Heart left ventricle (tissue), 16 donors: Measurements from ENCODE around the gene ASB1. TPM values are rescaled to one million over a fixed set of nuclear protein-coding genes. Genes with fewer than 3 reads are reported as not detected.
A peak's percentile ranks its signal among the peaks of the same experiment; 100 is the strongest.

Experiments used
- ATAC-seq, 4 donors: fragments of 200-7000 bp; cut with Tn5 transposase; one replicate each; pipeline ENCODE4 v1.9.1; 2020 to 2022; ENCODE audit warnings: moderate library complexity in 4 of 4, mild to moderate bottlenecking in 3 of 4, moderate number of reproducible peaks in 1 of 4
- DNase-seq, 5 donors: peaks; one replicate each; pipeline ENCODE4 v3.0.0-alpha.2; 2020
- H3K27ac ChIP-seq, 12 donors: fragments of 200-600 bp; sonication (generic) in 4 of 12; one replicate each; pipeline versions ENCODE4 v1.5.0 to v1.8.0; 2016 to 2022; ENCODE audit warnings: mild to moderate bottlenecking in 2 of 12
- H3K27me3 ChIP-seq, 9 donors: fragments of 200-600 bp; sonication (generic) in 2 of 9; one replicate each; pipeline versions ENCODE4 v1.5.1 to v1.8.0; 2016 to 2022; ENCODE audit warnings: mild to moderate bottlenecking in 3 of 9
- H3K36me3 ChIP-seq, 9 donors: fragments of 200-600 bp; sonication (generic) in 2 of 9; one replicate each; pipeline versions ENCODE4 v1.5.0 to v1.8.0; 2018 to 2022; ENCODE audit warnings: mild to moderate bottlenecking in 2 of 9
- H3K4me1 ChIP-seq, 12 donors: fragments of 200-600 bp; sonication (generic) in 4 of 12; one replicate each; pipeline versions ENCODE4 v1.5.0 to v1.8.0; 2016 to 2022; ENCODE audit warnings: mild to moderate bottlenecking in 3 of 12
- H3K4me3 ChIP-seq, 12 donors: fragments of 200-600 bp; sonication (generic) in 4 of 12; one replicate each; pipeline versions ENCODE4 v1.5.0 to v1.8.0; 2017 to 2022; ENCODE audit warnings: mild to moderate bottlenecking in 9 of 12, moderate library complexity in 4 of 12
- H3K9me3 ChIP-seq, 12 donors: fragments of 200-600 bp; sonication (generic) in 4 of 12; one replicate each; pipeline versions ENCODE4 v1.5.0 to v1.8.0; 2016 to 2022; ENCODE audit warnings: mild to moderate bottlenecking in 1 of 12
- POLR2A ChIP-seq, 2 donors: fragments of 450-650 bp; IDR thresholded peaks; one replicate each; pipeline ENCODE4 v1.6.1; 2017; ENCODE audit warnings: antibody characterized with exemption in 2 of 2, mild to moderate bottlenecking in 2 of 2, moderate library complexity in 2 of 2
- WGBS, 4 donors: extraction: QIAGEN DNeasy Blood & Tissue Kit in 2 of 4; methylation state at CpG; one replicate each; pipeline versions ENCODE4 v1.1.5 to v1.1.7; 2013 to 2018; 5-methylcytosine and 5-hydroxymethylcytosine counted together
- intact Hi-C, 10 donors: fragments of 100-400 bp; cut with DNase I; formaldehyde crosslinking; loops; one replicate each; pipeline versions ENCODE4 v1.11.1 to v1.14.2; 2022
- polyA plus RNA-seq, 2 donors: library from polyadenylated mRNA; stranded (reverse); fragments of 200-250 nt; gene quantifications; one replicate each; pipeline ENCODE4 v1.2.3, GENCODE V29; 2013
- total RNA-seq, 9 donors: library from RNA; depleted of rRNA in 2 of 9; stranded (reverse); fragments of >200 nt in 2 of 9; fragmentation: NEBNext Ultra II Directional in 3 of 9; extraction: Animal tissue kit (Norgen Biotek cat#: 25700) in 3 of 9; gene quantifications; one replicate each; pipeline versions ENCODE4 v1.1.0 to v1.2.4, GENCODE V29; 2016 to 2023
- TF ChIP-seq, protein P1 (sequence below), 12 donors: fragments of 200-600 bp; sonication (generic) in 4 of 12; IDR thresholded peaks; one replicate each; pipeline versions ENCODE4 v1.5.0 to v1.8.0; 2018 to 2022; ENCODE audit warnings: antibody characterized with exemption in 12 of 12, mild to moderate bottlenecking in 5 of 12
- donor health status: ischemic (EF 13 %, LVEDD 7.1; RV severe dilation, severe dysfunction).
- donor health status: healthy with polysubstance abuse.
- donor health status: DM: no; HTN: yes; CAD: no.
- donor health status: DM: no; HTN: no; CAD: no.
- donor health status: ischemic (EF 25% LVEDD 6.9; RV normal size, moderate dysfunction).
- donor health status: ischemic (EF 25% LVEDD 5.7; RV mildly dilated, moderate dysfunction).
- donor health status: healthy.
- donor health status: DM: yes; HTN: yes; CAD: no.
- donor health status: ischemic (EF 35%, LVEDD 5.7; RV mildly dilated, moderate dysfunction).
- donor health status: nonischemic (EF 11% LVEDD 7.7; RV severe dilation, severe dysfunction).
- donor health status: DM: yes; HTN: yes; CAD: no.
- donor health status: PGD.
- donor health status: ischemic (EF 29% LVEDD 5.4; RV normal size, mild dysfunction).
- donor health status: nonischemic (EF 23%, LVEDD 6.1; RV moderate dilation, normal function).

ASB1 gene
- total and polyA plus RNA-seq, 11 donors, result 31.8 to 57.5 (median 46.7) TPM

DNA sequence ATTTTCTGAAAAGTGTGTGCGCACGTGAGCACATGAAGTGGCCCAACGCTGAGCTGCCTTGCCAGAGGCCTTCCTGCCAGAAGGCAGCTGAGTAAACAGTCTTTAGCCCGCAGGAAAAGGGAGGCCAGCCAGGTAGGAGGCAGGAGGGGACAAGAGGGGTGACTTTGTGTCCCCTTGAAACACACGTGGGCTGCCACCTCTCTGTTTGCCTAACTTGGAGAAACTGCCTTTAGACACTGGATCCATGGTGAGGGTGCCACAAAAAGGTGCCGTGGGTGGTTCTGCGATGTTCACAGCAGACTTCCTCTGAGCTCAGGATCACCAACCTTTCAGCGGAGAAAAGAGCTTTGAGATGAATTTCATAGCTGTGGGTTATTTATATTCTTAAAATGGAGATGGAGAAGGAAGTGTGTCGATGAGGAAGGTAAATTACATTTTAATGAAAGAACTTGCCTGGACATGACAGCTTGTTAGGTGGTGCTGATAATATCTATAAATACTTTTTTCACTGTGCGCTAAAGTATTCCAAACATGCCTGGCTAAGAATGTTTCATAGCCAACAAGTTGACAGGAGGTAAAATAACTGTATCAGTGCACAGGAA lies 36.6 kb upstream of the ASB1 start:
- intact Hi-C loops, result no loop called here
- Histone ChIP-seq H3K27me3 (no peaks in the 10 kb centered on the region), H3K36me3 (peaks cover 0 to 8% (median 0%) of the 10 kb centered on the region in 9 donors), H3K27ac (peak overlapping the region; percentile 44 to 93 (median 78)), H3K9me3 (no peaks in the 10 kb centered on the region), H3K4me1 (peaks cover 0 to 14% (median 5%) of the 10 kb centered on the region in 12 donors), H3K4me3 (no peak overlapping the region)
- ATAC-seq, result peak; percentile 74 to 93 (median 86)
- peak in 2 of 5 donors; percentile 35 to 59 for DNase-seq
- TF ChIP-seq, protein P1, sequence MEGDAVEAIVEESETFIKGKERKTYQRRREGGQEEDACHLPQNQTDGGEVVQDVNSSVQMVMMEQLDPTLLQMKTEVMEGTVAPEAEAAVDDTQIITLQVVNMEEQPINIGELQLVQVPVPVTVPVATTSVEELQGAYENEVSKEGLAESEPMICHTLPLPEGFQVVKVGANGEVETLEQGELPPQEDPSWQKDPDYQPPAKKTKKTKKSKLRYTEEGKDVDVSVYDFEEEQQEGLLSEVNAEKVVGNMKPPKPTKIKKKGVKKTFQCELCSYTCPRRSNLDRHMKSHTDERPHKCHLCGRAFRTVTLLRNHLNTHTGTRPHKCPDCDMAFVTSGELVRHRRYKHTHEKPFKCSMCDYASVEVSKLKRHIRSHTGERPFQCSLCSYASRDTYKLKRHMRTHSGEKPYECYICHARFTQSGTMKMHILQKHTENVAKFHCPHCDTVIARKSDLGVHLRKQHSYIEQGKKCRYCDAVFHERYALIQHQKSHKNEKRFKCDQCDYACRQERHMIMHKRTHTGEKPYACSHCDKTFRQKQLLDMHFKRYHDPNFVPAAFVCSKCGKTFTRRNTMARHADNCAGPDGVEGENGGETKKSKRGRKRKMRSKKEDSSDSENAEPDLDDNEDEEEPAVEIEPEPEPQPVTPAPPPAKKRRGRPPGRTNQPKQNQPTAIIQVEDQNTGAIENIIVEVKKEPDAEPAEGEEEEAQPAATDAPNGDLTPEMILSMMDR (IDR thresholded peaks at IDR 0.05), result no peak
- TF ChIP-seq POLR2A (IDR thresholded peaks at IDR 0.05), result no peak
- 43 to 62% (median 57%) methylated on average over 10 of the region's 10 CpGs for WGBS, 4 donors

DNA sequence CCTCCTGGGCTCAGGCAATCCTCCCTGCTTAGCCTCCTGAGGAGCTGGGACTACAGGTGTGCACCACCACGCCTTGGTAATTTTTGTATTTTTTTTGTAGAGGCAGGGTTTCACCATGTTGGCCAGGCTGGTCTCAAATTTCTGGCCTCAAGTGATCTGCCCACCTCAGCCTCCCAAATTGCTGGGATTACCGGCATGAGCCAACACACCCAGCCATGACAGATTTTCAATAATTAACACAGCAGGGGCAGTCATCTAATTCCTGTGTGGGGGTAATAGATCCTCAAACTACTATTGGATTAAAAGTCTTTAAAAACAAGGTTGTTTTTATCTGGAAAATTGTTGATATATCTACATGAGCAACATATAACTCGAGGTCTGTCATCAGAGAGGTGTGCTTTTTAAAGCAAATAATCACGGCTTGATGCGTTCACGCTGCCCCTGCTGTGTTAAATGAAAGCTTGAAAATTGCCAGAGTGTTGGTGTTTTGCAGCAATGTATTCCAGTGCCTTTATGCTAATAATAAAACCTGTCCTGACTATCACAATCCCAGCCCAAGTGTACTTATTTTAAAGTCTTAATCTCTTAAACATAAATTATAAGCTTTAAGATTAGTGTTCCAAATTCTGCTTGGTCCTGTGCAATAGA lies 35.6 kb upstream of the ASB1 start:
- ATAC-seq, result no peak
- no peaks in the 10 kb centered on the region for H3K9me3 ChIP-seq
- intact Hi-C loops, result no loop called here
- no peak overlapping the region for H3K4me3 ChIP-seq
- peaks cover 0 to 14% (median 5%) of the 10 kb centered on the region in 12 donors for H3K4me1 ChIP-seq
- no peaks in the 10 kb centered on the region for H3K27me3 ChIP-seq
- H3K27ac ChIP-seq, result peak overlapping the region in 10 of 12 donors; percentile 47 to 93 (median 80)
- DNase-seq, result no peak
- WGBS, 4 donors, result 65 to 76% (median 71%) methylated on average over 6 of the region's 6 CpGs
- TF ChIP-seq, protein P1 (IDR thresholded peaks at IDR 0.05), result no peak
- TF ChIP-seq POLR2A (IDR thresholded peaks at IDR 0.05), result no peak
- peaks cover 0 to 3% (median 0%) of the 10 kb centered on the region in 9 donors for H3K36me3 ChIP-seq

DNA sequence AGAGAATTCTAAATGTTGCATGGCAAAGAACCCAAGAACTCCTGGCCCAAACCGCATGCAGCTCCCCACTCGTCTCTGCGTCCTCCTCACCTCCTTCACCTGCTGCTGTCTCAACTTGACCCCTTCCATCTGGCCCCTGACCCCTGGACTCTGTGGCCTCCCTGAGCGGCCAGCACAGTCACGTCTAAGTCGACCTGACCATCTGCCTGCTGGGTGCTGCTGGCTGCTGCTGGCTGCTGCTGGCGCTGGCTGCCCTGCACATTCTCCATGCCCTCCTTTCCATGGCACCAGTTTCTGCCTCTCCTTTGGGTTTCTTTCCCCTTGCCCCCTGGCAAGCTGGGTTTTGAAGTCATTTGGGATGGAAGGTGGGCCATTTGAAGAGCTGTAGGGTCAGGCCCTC lies 30.1 kb upstream of the ASB1 start:
- no peak overlapping the region for H3K4me3 ChIP-seq
- intact Hi-C loops, result no loop called here
- DNase-seq (no peak), ATAC-seq (no peak)
- 94 to 96% (median 95%) methylated on average over 7 of the region's 7 CpGs for WGBS, 4 donors
- H3K27ac ChIP-seq, result no peak overlapping the region
- peaks cover 0 to 32% (median 12%) of the 10 kb centered on the region in 9 donors for H3K36me3 ChIP-seq
- no peaks in the 10 kb centered on the region for H3K27me3 ChIP-seq
- no peak for TF ChIP-seq POLR2A (IDR thresholded peaks at IDR 0.05)
- TF ChIP-seq, protein P1 (IDR thresholded peaks at IDR 0.05), result no peak
- H3K9me3 ChIP-seq, result no peaks in the 10 kb centered on the region
- no peaks in the 10 kb centered on the region for H3K4me1 ChIP-seq

DNA sequence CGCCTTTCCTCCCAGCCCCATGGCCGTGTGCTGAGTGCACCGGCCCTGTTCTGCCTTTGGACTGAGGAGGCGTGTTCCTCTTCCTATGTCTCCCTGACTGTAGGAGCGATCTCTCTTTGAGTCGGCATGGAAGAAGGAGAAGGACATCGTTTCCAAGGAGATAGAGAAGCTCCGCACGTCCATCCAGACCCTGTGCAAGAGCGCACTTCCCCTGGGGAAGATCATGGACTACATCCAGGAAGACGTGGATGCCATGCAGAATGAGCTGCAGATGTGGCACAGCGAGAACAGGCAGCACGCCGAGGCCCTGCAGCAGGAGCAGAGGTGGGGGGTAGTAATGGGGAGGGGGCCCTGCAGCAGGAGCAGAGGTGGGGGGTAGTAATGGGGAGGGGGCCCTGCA lies 29.4 kb upstream of the ASB1 start:
- WGBS, 4 donors, result 86 to 92% (median 89%) methylated on average over 9 to 14 of the region's 14 CpGs
- no peaks in the 10 kb centered on the region for H3K4me1 ChIP-seq
- no peak overlapping the region for H3K4me3 ChIP-seq
- TF ChIP-seq, protein P1 (IDR thresholded peaks at IDR 0.05), result no peak
- TF ChIP-seq POLR2A (IDR thresholded peaks at IDR 0.05), result no peak
- peaks cover 0 to 36% (median 17%) of the 10 kb centered on the region in 9 donors for H3K36me3 ChIP-seq
- no peak for ATAC-seq
- intact Hi-C loops, result no loop called here
- H3K9me3 ChIP-seq, result no peaks in the 10 kb centered on the region
- DNase-seq, result no peak
- H3K27ac ChIP-seq, result no peak overlapping the region
- no peaks in the 10 kb centered on the region for H3K27me3 ChIP-seq
